Measurements from ENCODE around the gene PREX1. TPM values are rescaled to one million over a fixed set of nuclear protein-coding genes. Genes with fewer than 3 reads are reported as not detected.

PREX1 gene
- total and polyA plus RNA-seq, 2 donors (not counting 3 experiments of a cell fraction or from before 2014, with no cell fraction given): 51.3 to 72.9 TPM

- H3K4me1 ChIP-seq (ENCODE audit: control insufficient read depth, extremely low read depth, insufficient read depth, low read length): peaks cover 3% of the 10 kb centered on the region
- no peak overlapping the region for H3K27ac ChIP-seq (ENCODE audit: insufficient read depth, low read depth, low read length)
- no peaks in the 10 kb centered on the region for H3K27me3 ChIP-seq (ENCODE audit: control insufficient read depth in 2 of 2, insufficient read depth in 2 of 2, low read length in 2 of 2)
- no peak overlapping the region for H3K4me2 ChIP-seq (ENCODE audit: insufficient read depth, low read length)
- no peaks in the 10 kb centered on the region for H3K9me1 ChIP-seq (replicated peaks; ENCODE audit: control insufficient read depth, extremely low read depth, insufficient read depth, low read length)
- no peak overlapping the region for H3K4me3 ChIP-seq (replicated peaks in 1 of 3; ENCODE audit: insufficient read depth in 1 of 3, low read depth in 1 of 3, low read length in 3 of 3)
- H4K20me1 ChIP-seq (replicated peaks; ENCODE audit: control insufficient read depth, extremely low read depth, insufficient read depth, low read length): no peaks in the 10 kb centered on the region
- CTCF ChIA-PET: interaction anchor here (1.7 to 2.6 kb wide), 2 partner anchors 244 kb away, joined by 4 to 9 read pairs; no protein-coding TSS in a partner anchor
- H3K79me2 ChIP-seq (ENCODE audit: control insufficient read depth, insufficient read depth, low read length): no peaks in the 10 kb centered on the region
- H3K9ac ChIP-seq (replicated peaks; ENCODE audit: extremely low read depth, insufficient read depth, low read length): no peak overlapping the region
- TF ChIP-seq CTCF (IDR thresholded peaks at IDR 0.05; ENCODE audit: extremely low read depth in 1 of 2, insufficient read depth in 1 of 2, low read depth in 1 of 2, low read length in 2 of 2): no peak
- no peak for TF ChIP-seq MYC (IDR thresholded peaks at IDR 0.05; ENCODE audit: low read depth, low read length)
- TF ChIP-seq POLR2A (IDR thresholded peaks at IDR 0.05; ENCODE audit: low read depth, low read length): no peak
- TF ChIP-seq JUN (IDR thresholded peaks at IDR 0.05; ENCODE audit: borderline replicate concordance, insufficient read depth, insufficient read length, low read depth): no peak
- no peak for TF ChIP-seq MAX (IDR thresholded peaks at IDR 0.05; ENCODE audit: insufficient read depth, insufficient read length)
- no peak for TF ChIP-seq EZH2 (IDR thresholded peaks at IDR 0.05; ENCODE audit: borderline replicate concordance, low read depth, low read length, severe bottlenecking)
- no peak for TF ChIP-seq GATA2 (IDR thresholded peaks at IDR 0.05; ENCODE audit: insufficient read depth, insufficient read length, low read depth, low read length)
- no peak for TF ChIP-seq FOS (IDR thresholded peaks at IDR 0.05; ENCODE audit: borderline replicate concordance, insufficient read depth, low read length)
- TF ChIP-seq POLR2AphosphoS5 (IDR thresholded peaks at IDR 0.05; ENCODE audit: insufficient read depth, low read depth, low read length): no peak
- dilution Hi-C loops (cut with MboI; ENCODE audit: extremely low pct_ligation_motif_present, low sequenced_read_pairs): loop anchor here (25.0 kb wide), 1 partner anchor 250 kb away; the partner anchor contains the start of gene ARFGEF2
- H2AFZ ChIP-seq (ENCODE audit: low read depth, low read length): no peak overlapping the region
- POLR2A ChIA-PET: no interaction called here
- intact Hi-C loops (cut with micrococcal nuclease): no loop called here
- FAIRE-seq (no peak), DNase-seq (ENCODE audit: low read depth, low spot score) (no peak)
- H3K9me3 ChIP-seq (replicated peaks; ENCODE audit: control insufficient read depth, insufficient read depth, low read length): no peaks in the 10 kb centered on the region
- no TSS peak for BruUV-seq (replicated peaks)
- peaks cover 10 to 27% of the 10 kb centered on the region in 2 experiments for H3K36me3 ChIP-seq (ENCODE audit: control insufficient read depth in 2 of 2, extremely low read depth in 1 of 2, insufficient read depth in 2 of 2, low read length in 2 of 2)
These were observed 166.0 kb downstream of the PREX1 start for GRCh38 chr20:48661575-48662455.
